NCI-H146 (cell line): ENCODE data around the gene ZNF385D.

Experiments
- DNase-seq: peaks from one replicate; lab custom pipeline; 2025; lab: John Stamatoyannopoulos, UW

The ZNF385D gene, protein sequence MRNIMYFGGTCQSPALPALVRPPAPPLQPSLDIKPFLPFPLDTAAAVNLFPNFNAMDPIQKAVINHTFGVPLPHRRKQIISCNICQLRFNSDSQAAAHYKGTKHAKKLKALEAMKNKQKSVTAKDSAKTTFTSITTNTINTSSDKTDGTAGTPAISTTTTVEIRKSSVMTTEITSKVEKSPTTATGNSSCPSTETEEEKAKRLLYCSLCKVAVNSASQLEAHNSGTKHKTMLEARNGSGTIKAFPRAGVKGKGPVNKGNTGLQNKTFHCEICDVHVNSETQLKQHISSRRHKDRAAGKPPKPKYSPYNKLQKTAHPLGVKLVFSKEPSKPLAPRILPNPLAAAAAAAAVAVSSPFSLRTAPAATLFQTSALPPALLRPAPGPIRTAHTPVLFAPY

DNA sequence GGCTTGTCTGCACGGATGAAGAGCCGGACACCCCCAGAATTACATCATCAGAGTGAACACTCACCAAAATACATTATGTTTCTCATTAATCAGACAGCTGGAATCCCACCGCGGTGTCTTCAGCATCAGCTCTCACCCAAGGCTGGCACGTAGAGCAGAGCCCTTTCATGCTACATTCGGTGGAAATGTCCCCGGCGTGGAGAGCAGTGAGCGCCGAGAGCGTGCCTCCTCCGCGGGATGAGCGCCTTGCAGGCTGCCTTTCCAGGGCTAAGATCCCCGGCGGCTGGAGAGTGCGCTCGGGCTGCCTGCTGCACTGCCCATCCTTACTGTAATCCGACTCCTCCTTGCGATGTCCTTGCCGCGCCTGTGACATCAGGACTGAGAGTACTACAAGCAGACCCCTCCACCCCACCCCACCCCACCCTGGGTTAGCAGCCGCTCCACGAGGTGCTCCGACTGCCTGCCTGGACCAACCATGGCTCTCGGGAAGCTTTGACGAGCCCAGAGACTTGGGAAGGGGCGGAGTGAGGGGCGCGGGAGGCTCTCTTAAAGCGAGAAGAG lies at the start of gene ZNF385D:
Gene ZNF385D (minus strand): TSS at position 380 of the 561 bp plus-strand sequence. CDS start 294 bp downstream, at position 86.
- DNase-seq = no peak

DNA sequence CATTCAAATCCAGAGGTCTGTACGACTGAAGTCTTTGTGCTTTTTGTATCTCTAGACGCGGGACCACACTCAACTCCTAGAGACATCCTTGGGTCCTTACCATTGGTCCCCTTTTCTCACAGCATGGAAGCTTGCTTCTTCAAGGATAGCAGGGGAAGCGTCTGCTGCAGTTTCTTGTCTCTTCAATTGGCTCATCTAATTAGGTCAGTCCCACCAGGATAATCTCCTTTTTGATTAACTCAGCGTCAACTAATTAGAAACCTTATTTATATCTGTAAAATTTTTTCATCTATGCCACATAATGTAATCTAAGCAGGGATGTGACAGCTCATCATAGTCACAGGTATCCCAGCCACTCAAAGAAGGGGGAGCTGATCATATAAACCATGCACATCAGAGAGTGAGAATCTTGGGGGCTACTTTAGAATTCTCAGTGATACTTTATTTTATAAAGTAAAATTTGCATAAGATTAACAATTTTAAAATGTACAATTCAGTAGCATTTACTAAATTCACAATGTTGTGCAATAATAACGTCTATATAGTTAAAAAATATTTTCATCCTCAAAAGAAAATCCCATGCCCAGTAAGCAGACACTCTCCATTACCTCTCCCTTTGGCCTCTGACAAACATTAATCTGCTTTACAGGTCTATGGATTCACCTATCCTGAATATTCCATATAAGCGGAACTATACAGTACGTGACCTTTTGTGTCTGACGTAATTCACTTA lies 47.5 kb upstream of the ZNF385D start:
- no peak for DNase-seq

DNA sequence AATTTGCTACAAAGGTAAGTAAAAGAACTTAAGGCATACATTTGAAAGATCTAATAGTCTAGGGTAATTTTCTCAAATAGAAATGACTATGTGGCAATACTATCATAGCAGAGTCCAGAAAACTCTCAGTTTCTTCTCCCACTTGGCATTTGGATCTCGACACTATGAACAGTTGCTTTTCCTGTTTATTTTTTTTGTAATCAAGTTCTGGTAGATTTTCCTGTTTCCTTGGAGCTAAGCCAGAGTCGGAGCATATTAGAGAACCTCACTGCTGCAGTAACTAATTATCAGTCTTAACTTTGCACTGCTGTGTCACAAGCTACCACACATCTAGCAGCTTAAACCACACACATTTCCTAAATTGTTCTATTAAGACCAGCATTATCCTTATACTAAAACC lies 44.9 kb upstream of the ZNF385D start:
- DNase-seq = no peak

DNA sequence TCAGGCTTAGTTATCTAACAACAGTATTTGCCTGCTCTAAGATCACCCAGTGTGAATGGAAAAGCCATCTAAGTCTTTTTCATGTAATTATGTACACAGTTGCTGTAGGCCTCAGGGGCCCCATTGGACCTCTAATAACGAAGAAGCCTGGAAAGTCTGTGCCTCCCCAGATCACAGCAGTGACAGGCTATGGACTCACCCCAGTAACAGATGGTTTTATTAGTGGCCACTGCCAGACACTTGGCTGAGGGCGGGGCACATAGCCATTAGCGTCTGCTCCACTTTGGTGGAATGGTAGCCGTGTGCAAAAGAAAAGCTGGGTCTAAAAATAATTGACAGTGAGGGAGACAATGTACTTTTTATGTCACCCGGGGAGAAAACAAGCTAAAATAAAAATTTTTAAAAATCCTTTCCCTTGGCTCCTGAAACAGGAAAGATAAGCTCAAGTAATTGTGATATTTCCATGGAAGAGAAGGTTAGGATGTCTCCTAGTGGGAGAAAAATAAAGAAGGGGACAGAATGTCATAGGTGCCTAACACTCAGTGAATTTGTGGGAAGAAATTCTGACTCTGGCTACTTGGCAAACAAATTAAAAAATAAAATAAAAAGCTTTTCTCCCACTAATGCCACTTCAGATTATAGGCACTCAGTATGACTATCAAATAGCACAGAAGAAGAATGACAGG lies 44.3 kb upstream of the ZNF385D start:
- DNase-seq = no peak

DNA sequence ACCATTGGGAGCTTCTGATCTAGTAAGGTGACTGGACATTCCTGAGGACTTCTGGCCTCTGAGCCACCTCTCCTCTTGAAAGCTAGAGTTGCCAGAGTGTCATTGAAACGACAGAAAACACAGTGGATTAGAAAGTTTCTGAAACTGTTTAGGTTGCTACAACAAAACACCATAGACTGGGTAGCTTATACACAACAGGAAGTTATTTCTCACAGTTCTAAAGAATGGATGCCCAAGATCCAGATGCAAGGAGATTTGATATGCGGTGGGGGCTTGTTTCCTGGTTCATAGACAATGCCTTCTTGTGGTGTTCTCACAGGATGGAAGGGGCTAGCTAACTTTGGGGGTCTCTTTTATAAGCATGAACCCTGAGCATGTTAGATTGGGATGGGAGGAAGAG lies 43.3 kb upstream of the ZNF385D start:
- no peak for DNase-seq

DNA sequence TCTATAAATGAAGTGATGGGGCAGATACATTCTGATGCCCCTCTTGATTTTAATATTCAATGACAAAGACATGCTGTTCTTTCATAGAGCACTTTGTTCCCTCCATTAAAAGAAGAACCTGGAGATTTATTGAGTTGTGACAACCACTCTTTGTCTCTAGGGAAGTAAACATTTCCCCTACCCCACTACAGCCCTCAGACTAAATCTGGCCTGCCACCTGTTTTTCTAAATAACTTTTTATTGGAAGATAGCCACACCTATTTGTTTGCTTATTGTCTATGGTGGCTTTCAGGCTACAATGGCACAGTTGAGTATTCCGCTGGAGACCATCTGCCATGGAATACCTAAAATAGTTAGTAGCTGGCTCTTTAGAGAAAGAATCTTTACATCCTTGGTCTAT lies 41.2 kb upstream of the ZNF385D start:
- no peak for DNase-seq

DNA sequence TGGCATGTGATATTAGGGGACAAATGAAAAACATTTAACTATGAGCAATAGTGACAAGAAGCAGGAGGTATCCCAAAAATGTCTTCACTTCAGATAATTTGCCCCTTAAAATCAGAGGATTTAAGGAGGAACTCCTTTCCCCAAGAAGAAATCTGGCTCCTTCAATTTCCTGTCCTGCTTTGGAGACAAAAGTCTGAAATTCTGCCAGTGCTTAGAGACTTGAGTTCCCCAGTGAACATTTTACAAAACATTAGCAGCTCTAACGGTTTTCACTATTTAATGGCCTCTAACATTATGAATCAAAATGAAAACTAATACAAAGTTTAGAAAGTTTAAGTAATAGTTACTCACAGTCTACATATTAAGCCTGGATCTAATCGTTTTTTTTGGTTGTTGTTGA lies 40.3 kb upstream of the ZNF385D start:
- DNase-seq = no peak

DNA sequence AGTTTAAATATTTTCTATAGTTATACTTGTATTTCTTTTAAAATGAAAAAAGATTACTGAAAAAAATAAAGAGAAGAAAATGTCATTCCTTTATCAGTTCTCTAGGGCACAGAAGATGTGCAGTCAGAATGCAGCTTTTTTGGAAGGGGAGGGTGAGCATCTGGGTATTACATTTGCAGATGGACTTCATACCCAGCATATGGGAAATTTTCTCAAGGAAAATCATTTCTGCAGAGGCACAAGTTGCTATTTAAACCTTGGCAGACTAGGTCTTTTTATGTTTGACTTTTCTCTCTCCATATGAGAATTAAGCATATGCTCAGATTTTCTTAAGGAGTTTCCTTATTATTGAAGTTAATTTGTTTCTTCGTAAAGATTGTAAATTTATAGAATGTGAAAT lies 39.5 kb upstream of the ZNF385D start:
- DNase-seq = no peak

DNA sequence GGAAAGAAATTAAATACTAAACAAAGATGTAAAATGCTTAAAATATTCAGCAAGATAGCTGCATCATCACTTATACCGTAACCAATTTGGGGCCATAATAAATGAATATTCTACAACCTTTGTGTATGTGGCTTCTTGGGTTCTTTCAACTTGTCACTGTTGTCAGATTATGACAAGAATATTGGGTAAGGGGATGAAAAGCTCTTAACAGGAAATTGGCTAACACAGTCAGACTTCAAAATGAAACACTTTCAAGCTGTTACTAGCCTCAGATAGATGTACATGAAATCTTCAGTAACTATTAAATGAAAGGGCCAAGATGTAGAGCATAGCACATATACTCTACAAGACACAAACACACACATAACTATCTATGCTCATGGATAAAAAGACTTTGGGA lies 38.7 kb upstream of the ZNF385D start:
- no peak for DNase-seq

DNA sequence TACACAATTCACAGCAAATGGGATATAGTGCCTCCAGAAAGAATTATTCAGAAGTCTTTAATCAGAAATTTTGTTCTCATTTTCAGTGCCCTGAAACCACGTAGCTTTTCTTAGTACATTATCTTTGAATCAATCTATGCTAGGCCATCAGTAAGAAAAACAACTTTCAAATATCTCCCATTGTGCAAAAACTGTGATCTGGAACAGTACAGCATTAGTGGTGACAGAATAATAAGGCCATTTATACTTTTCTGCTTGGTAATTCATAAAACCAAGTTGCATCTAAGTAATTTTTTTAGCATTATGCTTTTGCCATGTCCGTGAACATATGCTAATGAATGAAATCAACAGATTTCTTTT lies 35.4 kb upstream of the ZNF385D start:
- no peak for DNase-seq

DNA sequence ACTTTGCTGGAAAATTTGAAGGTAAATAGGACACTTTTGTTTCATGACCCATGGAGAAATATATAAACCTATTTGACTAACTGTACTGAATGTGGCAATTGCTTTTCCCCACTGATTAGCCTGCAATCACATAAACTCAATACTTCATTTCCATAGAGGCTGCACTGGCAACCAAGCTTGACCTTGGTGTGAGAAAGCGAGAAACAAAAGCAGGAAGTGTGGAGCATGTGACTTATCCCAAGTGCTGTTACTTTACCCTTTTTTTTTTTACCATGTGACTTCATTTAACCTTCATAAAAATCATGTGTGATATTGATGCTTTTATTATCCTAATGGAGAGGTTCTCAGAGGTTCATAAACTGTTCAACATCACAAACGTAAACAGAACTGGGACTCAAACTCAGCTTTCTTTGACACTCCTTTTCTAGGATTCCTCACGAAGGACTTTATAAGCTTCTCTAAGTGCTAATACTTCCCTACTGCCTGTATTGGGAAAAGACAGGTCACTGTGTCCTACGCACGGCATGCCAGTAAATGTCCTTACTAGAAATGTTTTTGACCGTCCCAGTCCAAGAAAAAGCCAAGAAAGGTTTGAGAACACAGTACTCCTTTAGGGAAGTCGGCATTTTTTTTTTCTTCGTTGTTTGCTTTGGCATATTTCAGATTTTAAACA lies 34.9 kb upstream of the ZNF385D start:
- DNase-seq = no peak

DNA sequence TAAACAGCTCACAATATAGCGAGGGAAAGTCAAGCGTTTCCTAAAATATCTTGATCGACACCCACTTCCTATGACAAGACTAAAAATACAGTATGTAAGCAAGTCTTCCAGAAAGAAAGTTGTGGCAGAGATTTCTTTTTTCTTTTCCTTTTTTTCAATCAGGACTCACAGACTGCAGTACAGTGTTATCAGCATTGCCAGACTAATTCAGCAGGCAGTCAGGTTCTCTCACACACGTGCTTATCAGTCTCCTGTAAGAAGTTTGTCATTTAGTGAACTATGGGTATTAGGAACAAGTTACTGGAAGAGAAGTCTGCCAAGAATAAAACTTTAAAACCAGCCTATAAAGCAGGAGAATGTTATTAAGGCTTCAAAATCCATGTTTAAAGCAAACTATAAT lies 32.8 kb upstream of the ZNF385D start:
- DNase-seq = no peak

DNA sequence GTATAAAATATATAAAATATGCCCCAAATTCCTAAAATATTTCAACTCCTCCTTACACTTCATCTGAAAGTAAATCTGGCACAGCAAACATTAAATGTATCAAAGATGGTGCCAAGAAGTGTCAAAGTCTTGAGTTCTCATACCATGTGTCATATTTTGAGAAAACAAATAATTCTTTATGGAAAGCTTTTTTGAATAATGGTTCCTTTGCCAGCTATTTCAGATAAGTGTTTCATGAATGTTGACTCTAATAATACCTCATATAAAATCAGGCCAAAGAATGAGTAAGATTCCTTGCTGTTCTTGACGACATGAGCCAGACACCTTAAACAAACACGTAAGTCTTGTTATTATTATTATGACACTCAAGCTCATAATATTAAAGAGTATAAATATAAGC lies 30.3 kb upstream of the ZNF385D start:
- no peak for DNase-seq

DNA sequence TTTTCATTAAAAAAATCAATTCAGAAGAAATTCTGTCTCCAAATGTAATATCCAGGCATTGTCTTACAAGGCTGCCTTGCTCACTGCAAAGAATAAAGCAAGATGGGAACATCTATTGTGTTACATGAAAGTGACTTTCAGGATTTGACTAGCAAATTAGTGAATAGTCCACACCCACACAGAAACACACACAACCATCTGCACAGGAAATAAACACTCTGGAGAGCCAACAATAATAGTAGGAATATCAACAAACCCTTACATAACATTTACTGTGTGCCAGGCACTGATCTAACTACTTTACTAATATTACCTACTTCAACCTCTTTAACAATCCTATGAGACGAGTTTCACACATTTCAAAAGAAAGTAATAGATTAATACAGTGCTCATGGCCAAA lies 28.9 kb upstream of the ZNF385D start:
- no peak for DNase-seq

DNA sequence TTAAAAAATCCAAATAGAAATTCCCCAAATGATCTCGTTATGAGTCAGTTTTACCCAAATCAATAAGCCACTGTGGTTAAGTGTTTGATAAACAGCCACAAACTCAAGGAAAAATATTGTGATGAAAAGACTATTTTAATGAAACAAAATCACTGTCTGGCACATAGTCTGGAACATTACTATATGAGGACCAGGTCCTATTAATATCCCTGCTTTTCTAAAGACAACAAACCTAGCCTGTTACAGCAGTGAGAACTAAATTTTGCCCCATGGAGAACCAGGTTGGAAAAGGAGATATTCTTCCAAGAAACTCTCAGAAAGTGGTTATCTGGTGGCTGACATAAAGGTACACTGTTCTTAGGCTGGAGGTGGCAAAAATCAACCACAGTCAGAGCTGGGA lies 27.7 kb upstream of the ZNF385D start:
- DNase-seq = no peak

DNA sequence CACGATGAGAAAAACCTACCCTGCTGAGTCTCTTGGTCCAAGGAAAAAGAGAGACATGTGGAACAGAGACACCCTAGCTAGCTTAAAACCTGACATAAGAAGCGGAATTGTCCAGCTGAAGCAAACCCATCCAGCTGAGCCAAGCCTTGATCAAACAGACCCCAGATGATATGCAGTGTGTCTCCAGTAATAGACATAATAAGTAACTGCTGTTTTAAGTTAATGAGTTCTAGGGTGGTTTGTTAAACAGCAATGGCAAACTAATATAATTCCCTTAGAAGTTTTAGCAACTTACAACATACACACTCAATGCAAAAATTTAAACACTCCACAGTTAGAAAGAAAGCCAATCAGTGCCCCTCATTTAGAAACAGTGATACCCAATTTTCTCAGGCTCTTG lies 26.8 kb upstream of the ZNF385D start:
- DNase-seq = no peak

DNA sequence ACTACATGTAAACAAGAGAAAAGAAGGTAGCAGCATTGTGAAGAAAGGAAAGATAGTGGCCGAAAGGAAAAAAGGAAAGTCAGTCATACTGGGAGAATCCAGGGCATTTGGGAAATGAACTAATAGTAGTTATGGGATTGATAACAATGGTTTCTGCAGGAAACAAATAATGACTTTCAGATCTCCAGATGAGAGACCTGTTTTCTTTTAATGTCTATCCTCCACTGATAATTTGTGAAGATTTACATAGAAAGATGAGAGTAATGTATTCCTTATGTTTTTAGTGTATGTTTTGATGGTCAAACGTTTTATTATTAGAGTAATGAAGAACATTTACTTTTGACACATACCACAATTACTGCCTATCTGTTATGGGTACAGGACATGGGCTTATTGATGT lies 15.0 kb upstream of the ZNF385D start:
- DNase-seq = no peak

DNA sequence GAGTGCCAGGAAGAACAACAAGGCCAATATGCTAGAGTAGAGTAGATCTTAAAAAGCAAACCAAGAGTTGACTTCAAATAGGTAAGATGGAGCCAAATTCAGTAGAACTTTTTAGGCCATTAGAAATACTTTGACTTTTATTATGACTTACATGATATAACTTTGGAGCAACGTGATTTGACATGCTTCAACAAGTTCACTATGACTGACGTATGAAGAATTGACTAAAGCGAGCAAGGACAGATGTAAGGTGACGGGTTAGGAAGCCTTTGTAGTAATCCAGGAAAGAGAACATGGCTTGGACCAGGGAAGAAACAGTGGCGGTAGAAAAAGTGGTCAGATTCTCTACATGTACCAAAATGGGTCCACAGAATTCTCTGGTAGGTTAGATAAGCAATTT lies 4.9 kb upstream of the ZNF385D start:
- no peak for DNase-seq

DNA sequence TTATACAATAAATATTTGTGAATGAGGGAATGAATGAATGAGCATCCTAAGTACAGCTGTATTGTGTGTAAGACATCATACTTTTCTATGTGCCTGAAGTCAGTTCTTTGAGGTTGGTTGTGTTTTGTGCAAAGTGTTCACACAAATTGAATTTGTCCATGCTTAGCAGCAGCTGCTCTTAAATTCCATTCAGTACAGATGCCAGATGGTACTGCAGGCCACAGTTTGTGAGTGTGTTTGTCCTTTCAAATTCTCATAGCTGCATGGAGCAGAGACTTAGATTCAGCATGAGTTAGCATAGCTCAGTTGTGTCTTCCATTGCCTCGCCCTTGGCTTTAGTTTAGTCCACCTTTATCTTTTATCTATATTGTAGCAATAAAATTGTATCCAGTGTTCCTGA lies 3.8 kb upstream of the ZNF385D start:
- no peak for DNase-seq

DNA sequence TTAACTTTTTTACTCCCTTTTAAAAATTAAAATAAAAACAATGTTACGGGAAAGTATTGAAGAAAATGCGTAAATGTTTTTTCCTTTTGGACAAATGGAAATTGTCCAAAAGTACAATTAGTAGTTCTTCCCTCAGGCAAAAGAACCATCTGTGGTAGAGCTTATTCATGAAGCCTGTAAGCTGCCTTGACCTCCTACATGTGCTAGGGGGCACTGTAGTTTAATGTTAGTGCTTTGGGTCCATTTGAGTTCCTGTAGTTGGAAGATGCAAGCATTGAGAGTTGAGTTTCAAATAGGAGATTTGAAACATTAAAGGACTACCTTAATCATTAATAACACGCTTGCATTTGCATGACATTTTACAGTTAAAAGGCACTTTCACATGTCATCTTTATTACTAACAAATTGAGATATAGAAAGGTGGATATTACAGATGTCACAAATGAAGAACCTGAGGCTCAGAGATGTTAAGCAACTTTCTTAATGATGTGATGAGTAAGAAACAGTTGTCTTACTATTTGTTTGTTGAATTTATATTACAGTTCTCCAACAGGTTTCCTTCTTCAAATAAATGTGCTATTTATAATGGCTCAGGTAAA lies 1.8 kb upstream of the ZNF385D start:
- no peak for DNase-seq

DNA sequence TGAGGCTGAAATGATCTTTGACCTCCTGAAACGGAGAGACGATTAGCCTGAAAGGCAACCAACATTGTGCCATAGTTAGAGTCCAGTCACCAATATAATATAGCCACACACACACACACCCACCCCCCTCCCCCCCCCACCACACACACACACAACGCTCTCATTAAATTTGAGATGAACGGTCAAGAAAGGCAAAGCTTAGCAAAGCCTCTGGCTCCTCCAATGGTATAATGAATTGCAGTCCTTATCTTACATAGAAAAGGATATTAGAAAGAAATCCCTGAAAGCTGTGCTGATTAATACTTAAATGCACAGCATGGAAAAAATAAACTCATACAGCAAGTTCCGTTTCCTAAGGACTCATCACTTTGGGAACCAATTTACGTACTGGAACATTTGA lies 876 bp upstream of the ZNF385D start:
- no peak for DNase-seq
